ENCODE results near the gene TPRG1. TPM values are rescaled to one million over a fixed set of nuclear protein-coding genes. Genes with fewer than 3 reads are reported as not detected.

TPRG1 gene
- total RNA-seq, 1 donor from 2014 or later, result 3.3 TPM

- Mint-ChIP-seq H3K9me3 (peaks cover 14% of the 10 kb centered on the region), H3K4me1 (no peaks in the 10 kb centered on the region), H3K27me3 (ENCODE audit: low read depth) (peaks cover 2% of the 10 kb centered on the region), H3K27ac (no peak overlapping the region), H3K4me3 (no peak overlapping the region), H3K36me3 (no peaks in the 10 kb centered on the region)
- no peak for TF ChIP-seq CTCF (IDR thresholded peaks at IDR 0.05; ENCODE audit: unreplicated experiment)
- no peak for DNase-seq (ENCODE audit: low spot score in 2 of 2, unreplicated experiment in 2 of 2)
These were observed 66.3 kb downstream of the TPRG1 start for GRCh38 chr3:189238071-189238470.

GRCh38 chr3:189239616-189240015, 67.8 kb downstream of the TPRG1 start:
- TF ChIP-seq CTCF (IDR thresholded peaks at IDR 0.05; ENCODE audit: unreplicated experiment), result no peak
- DNase-seq (ENCODE audit: low spot score in 2 of 2, unreplicated experiment in 2 of 2), result no peak
- no peak overlapping the region for H3K27ac Mint-ChIP-seq
- H3K27me3 Mint-ChIP-seq (ENCODE audit: low read depth), result peaks cover 2% of the 10 kb centered on the region
- peaks cover 3% of the 10 kb centered on the region for H3K36me3 Mint-ChIP-seq
- H3K4me3 Mint-ChIP-seq, result no peak overlapping the region
- peaks cover 28% of the 10 kb centered on the region for H3K9me3 Mint-ChIP-seq
- no peaks in the 10 kb centered on the region for H3K4me1 Mint-ChIP-seq

- peaks cover 6% of the 10 kb centered on the region for H3K36me3 Mint-ChIP-seq
- no peaks in the 10 kb centered on the region for H3K27me3 Mint-ChIP-seq (ENCODE audit: low read depth)
- H3K9me3 Mint-ChIP-seq, result peaks cover 21% of the 10 kb centered on the region
- no peak overlapping the region for H3K27ac Mint-ChIP-seq
- TF ChIP-seq CTCF (IDR thresholded peaks at IDR 0.05; ENCODE audit: unreplicated experiment), result no peak
- no peaks in the 10 kb centered on the region for H3K4me1 Mint-ChIP-seq
- H3K4me3 Mint-ChIP-seq, result no peak overlapping the region
- DNase-seq (ENCODE audit: low spot score in 2 of 2, unreplicated experiment in 2 of 2), result no peak
These were observed 78.2 kb downstream of the TPRG1 start for GRCh38 chr3:189249987-189250386.

- Mint-ChIP-seq H3K4me3 (no peak overlapping the region), H3K36me3 (peaks cover 8% of the 10 kb centered on the region), H3K27ac (no peak overlapping the region), H3K27me3 (ENCODE audit: low read depth) (no peaks in the 10 kb centered on the region), H3K4me1 (no peaks in the 10 kb centered on the region), H3K9me3 (peaks cover 34% of the 10 kb centered on the region)
- DNase-seq (ENCODE audit: low spot score in 2 of 2, unreplicated experiment in 2 of 2), result no peak
- TF ChIP-seq CTCF (IDR thresholded peaks at IDR 0.05; ENCODE audit: unreplicated experiment), result no peak
These were observed 86.5 kb downstream of the TPRG1 start for GRCh38 chr3:189258261-189258660.

GRCh38 chr3:189260556-189261493, 89.1 kb downstream of the TPRG1 start:
- H3K4me1 Mint-ChIP-seq, result no peaks in the 10 kb centered on the region
- peaks cover 4% of the 10 kb centered on the region for H3K36me3 Mint-ChIP-seq
- DNase-seq (ENCODE audit: low spot score in 2 of 2, unreplicated experiment in 2 of 2), result no peak
- no peaks in the 10 kb centered on the region for H3K27me3 Mint-ChIP-seq (ENCODE audit: low read depth)
- H3K27ac Mint-ChIP-seq, result peak overlapping the region; percentile 73
- no peak for TF ChIP-seq CTCF (IDR thresholded peaks at IDR 0.05; ENCODE audit: unreplicated experiment)
- peaks cover 15% of the 10 kb centered on the region for H3K9me3 Mint-ChIP-seq
- H3K4me3 Mint-ChIP-seq, result no peak overlapping the region
